KMS-11 (cell line): ENCODE results near the gene CCDC69.

Source experiments
- H2AFZ ChIP-seq: fragments of 200-600 bp; sonication (generic); 2 replicates; pipeline ENCODE4 v1.6.1; 2016; ENCODE audit warnings: antibody characterized with exemption, mixed run types, low read depth
- H3K27ac ChIP-seq: fragments of 200-600 bp; sonication (generic); 2 replicates; pipeline ENCODE4 v1.6.1; 2016; ENCODE audit warnings: mild to moderate bottlenecking, mixed run types
- H3K27me3 ChIP-seq: fragments of 200-600 bp; sonication (generic); 2 replicates; pipeline ENCODE4 v1.6.1; 2017; ENCODE audit warnings: mild to moderate bottlenecking, low read depth, mixed run types, moderate library complexity; ENCODE audit not compliant: insufficient read depth
- H3K36me3 ChIP-seq: fragments of 200-600 bp; sonication (generic); 2 replicates; pipeline ENCODE4 v1.6.1; 2017; ENCODE audit warnings: mild to moderate bottlenecking, mixed run types; ENCODE audit not compliant: insufficient read depth
- H3K4me1 ChIP-seq: fragments of 200-600 bp; sonication (generic); 2 replicates; pipeline ENCODE4 v1.6.1; 2016; ENCODE audit warnings: mild to moderate bottlenecking, low read depth, mixed run types; ENCODE audit not compliant: poor library complexity, severe bottlenecking
- H3K4me2 ChIP-seq: fragments of 200-600 bp; sonication (generic); 2 replicates; pipeline ENCODE4 v1.7.0; 2016; ENCODE audit warnings: mild to moderate bottlenecking, mixed run types
- H3K4me3 ChIP-seq: fragments of 200-600 bp; sonication (generic); IDR thresholded peaks from 2 replicates; pipeline ENCODE4 v1.6.1; 2017; ENCODE audit warnings: low read depth, low read length, mixed read lengths; ENCODE audit not compliant: insufficient read depth
- H3K79me2 ChIP-seq: fragments of 200-600 bp; sonication (generic); 2 replicates; pipeline ENCODE4 v1.6.1; 2016; ENCODE audit warnings: low read depth, mixed run types; ENCODE audit not compliant: insufficient read depth
- H3K9ac ChIP-seq: fragments of 200-600 bp; sonication (generic); 2 replicates; pipeline ENCODE4 v1.6.1; 2016; ENCODE audit warnings: mild to moderate bottlenecking, mixed run types
- H4K20me1 ChIP-seq: fragments of 200-600 bp; sonication (generic); 2 replicates; pipeline ENCODE4 v1.6.1; 2016; ENCODE audit warnings: mild to moderate bottlenecking, mixed run types; ENCODE audit not compliant: insufficient read depth
- CTCF ChIP-seq: fragments of 200-600 bp; sonication (generic); conservative IDR thresholded peaks from 2 replicates; pipeline ENCODE4 v1.6.1; 2017; ENCODE audit warnings: low read depth, mild to moderate bottlenecking, antibody characterized with exemption, low read length, moderate library complexity, mixed read lengths

The CCDC69 gene

DNA sequence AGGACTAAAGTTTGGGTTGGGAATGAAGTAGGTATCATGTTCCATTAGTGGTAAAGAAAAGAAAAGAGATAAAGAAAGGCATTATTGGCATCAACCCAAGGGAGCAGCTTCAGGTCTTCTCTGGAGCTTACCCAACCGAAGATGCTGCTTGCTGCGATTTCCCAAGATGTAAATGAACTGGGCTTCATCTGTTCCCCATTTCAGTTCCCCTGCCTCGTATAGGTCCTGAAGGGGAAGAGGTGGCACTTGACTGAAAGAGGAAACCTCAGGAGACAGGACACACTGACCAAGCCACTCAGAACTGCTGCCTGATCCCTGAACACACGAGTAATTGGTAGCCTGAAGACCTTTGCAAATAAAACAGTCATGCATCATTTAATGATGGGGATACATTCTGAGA, 90.9 kb downstream of the CCDC69 start:
- Histone ChIP-seq H2AFZ (no peak overlapping the region), H3K27me3 (no peaks in the 10 kb centered on the region), H3K4me2 (no peak overlapping the region), H3K36me3 (no peaks in the 10 kb centered on the region), H3K9ac (no peak overlapping the region), H3K27ac (no peak overlapping the region), H3K4me1 (peaks cover 22% of the 10 kb centered on the region), H3K4me3 (no peak overlapping the region), H4K20me1 (no peaks in the 10 kb centered on the region), H3K79me2 (no peaks in the 10 kb centered on the region)
- no peak for TF ChIP-seq CTCF
